ENCODE data around the gene ARL14EPL. TPM values are rescaled to one million over a fixed set of nuclear protein-coding genes. Genes with fewer than 3 reads are reported as not detected.

Gene ARL14EPL
- not detected for total RNA-seq
- polyA plus RNA-seq (ENCODE audit: insufficient read length in 6 of 6): not detected
- long read RNA-seq, donor 1: 0 reads
- long read RNA-seq, donor 2: 0 reads
- long read RNA-seq, donor 3: 0 reads
- long read RNA-seq, donor 4: 0 reads
- long read RNA-seq, donor 5: 0 reads
- long read RNA-seq, donor 6: 0 reads
- long read RNA-seq, donor 7: 0 reads
- long read RNA-seq, donor 8: 0 reads
- long read RNA-seq, donor 9: 0 reads
- long read RNA-seq, donor 10: 0 reads
- long read RNA-seq, donor 11: 0 reads
- long read RNA-seq, donor 12: 0 reads

DNA sequence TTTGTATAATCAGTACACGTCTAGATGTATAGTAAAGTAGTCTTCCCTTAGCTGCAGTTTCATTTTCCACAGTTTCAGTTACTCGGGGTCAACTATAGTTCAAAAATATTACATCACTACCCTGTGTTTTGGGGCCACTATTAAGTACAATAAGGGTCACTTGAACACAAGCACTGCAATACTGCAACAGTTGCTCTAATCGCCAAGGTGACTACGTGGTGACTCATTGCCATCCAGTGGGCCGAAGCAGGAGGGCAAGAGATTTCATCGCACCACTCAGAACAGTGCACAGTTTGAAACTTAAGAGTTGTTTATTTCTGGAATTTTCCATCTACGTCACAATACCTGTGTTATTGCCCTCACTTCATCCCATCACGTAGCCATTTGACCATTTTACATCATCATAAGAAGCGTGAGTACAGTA lies at the start of gene ARL14EPL:
Gene ARL14EPL, plus strand, starts transcription at position 379 of the 424 bp plus-strand sequence. CDS start 18,994 bp downstream, outside the sequence.
- intact Hi-C loops (cut with DNase I): no loop called here
- H3K27me3 ChIP-seq: no peaks in the 10 kb centered on the region
- H3K27ac ChIP-seq: no peak within 1 kb of the TSS
- no peaks in the 10 kb centered on the region for H3K4me1 ChIP-seq
- no peaks in the 10 kb centered on the region for H3K9me3 ChIP-seq
- DNase-seq (peak in 3 of 4 donors; percentile 46 to 79 (median 68)), ATAC-seq (peak; percentile 99)
- TF ChIP-seq, protein P1, sequence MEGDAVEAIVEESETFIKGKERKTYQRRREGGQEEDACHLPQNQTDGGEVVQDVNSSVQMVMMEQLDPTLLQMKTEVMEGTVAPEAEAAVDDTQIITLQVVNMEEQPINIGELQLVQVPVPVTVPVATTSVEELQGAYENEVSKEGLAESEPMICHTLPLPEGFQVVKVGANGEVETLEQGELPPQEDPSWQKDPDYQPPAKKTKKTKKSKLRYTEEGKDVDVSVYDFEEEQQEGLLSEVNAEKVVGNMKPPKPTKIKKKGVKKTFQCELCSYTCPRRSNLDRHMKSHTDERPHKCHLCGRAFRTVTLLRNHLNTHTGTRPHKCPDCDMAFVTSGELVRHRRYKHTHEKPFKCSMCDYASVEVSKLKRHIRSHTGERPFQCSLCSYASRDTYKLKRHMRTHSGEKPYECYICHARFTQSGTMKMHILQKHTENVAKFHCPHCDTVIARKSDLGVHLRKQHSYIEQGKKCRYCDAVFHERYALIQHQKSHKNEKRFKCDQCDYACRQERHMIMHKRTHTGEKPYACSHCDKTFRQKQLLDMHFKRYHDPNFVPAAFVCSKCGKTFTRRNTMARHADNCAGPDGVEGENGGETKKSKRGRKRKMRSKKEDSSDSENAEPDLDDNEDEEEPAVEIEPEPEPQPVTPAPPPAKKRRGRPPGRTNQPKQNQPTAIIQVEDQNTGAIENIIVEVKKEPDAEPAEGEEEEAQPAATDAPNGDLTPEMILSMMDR (IDR thresholded peaks at IDR 0.05): no peak
- H3K36me3 ChIP-seq: no peaks in the 10 kb centered on the region
- no peak within 1 kb of the TSS for H3K4me3 ChIP-seq

DNA sequence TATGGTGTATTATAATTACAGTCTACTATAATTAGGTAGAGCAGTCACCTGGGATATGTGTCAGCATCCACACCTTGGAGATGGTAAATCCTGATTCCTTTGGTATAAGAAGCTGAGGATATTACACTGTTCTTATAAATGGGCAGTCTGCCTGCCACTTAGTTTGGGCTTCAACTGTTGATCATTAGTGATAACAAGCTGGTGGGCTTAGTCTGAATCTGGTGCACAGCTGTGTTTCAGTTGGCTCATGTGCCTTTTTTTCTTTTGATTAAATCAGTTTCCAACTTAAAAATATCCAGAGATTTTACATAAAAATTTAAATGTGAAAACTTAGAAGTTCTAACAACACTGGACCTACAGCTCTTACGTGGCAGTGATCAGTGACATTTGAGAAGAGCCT lies 48.8 kb upstream of the ARL14EPL start:
- no peaks in the 10 kb centered on the region for H3K4me1 ChIP-seq
- no peaks in the 10 kb centered on the region for H3K36me3 ChIP-seq
- no peak overlapping the region for H3K4me3 ChIP-seq
- DNase-seq: no peak
- TF ChIP-seq, protein P1 (IDR thresholded peaks at IDR 0.05): no peak
- ATAC-seq: no peak
- H3K9me3 ChIP-seq: no peaks in the 10 kb centered on the region
- intact Hi-C loops (cut with DNase I): no loop called here
- no peak overlapping the region for H3K27ac ChIP-seq
- no peaks in the 10 kb centered on the region for H3K27me3 ChIP-seq

- DNase-seq (peak in 2 of 4 donors; percentile 82 to 84), ATAC-seq (no peak)
- no peak overlapping the region for H3K27ac ChIP-seq
- no peak overlapping the region for H3K4me3 ChIP-seq
- intact Hi-C loops (cut with DNase I): no loop called here
- no peaks in the 10 kb centered on the region for H3K27me3 ChIP-seq
- no peaks in the 10 kb centered on the region for H3K36me3 ChIP-seq
- no peaks in the 10 kb centered on the region for H3K4me1 ChIP-seq
- no peaks in the 10 kb centered on the region for H3K9me3 ChIP-seq
- TF ChIP-seq, protein P1 (IDR thresholded peaks at IDR 0.05): no peak
These were observed 46.2 kb upstream of the ARL14EPL start for GRCh38 chr5:115985802-115986757.

- intact Hi-C loops (cut with DNase I): no loop called here
- H3K27ac ChIP-seq: no peak overlapping the region
- TF ChIP-seq, protein P1 (IDR thresholded peaks at IDR 0.05): no peak
- no peaks in the 10 kb centered on the region for H3K9me3 ChIP-seq
- no peak for DNase-seq
- no peaks in the 10 kb centered on the region for H3K4me1 ChIP-seq
- no peaks in the 10 kb centered on the region for H3K36me3 ChIP-seq
- H3K27me3 ChIP-seq: no peaks in the 10 kb centered on the region
- no peak for ATAC-seq
- no peak overlapping the region for H3K4me3 ChIP-seq
These were observed 44.3 kb upstream of the ARL14EPL start for GRCh38 chr5:115988002-115988401.

- no peak for ATAC-seq
- TF ChIP-seq, protein P1 (IDR thresholded peaks at IDR 0.05): no peak
- Histone ChIP-seq H3K4me3 (no peak overlapping the region), H3K9me3 (no peaks in the 10 kb centered on the region), H3K27me3 (no peaks in the 10 kb centered on the region), H3K36me3 (no peaks in the 10 kb centered on the region), H3K4me1 (no peaks in the 10 kb centered on the region), H3K27ac (no peak overlapping the region)
- intact Hi-C loops (cut with DNase I): no loop called here
- DNase-seq: no peak
These were observed 39.4 kb upstream of the ARL14EPL start for GRCh38 chr5:115992848-115993350.

Measured in left lung (tissue), 14 donors.